Stimulated activated CD4-positive, alpha-beta T cell treated with anti-CD3 and anti-CD28 coated beads, Interleukin-12 subunit alpha, Interleukin-12 subunit beta, amount 100 ng/mL, for 48 hours (primary cell): ENCODE measurements around the gene AGTPBP1.
"Not testable (repeated sequence)": the region's sequence is repeated elsewhere in the genome, so short reads cannot be mapped to it uniquely, and the experiment has no call there.

Source experiments
- DNase-seq, 3 donors: peaks; one replicate each; pipeline ENCODE4 v3.0.0-alpha.2; 2020; ENCODE audit warnings: low read depth in 2 of 3, low spot score in 1 of 3

Gene AGTPBP1

DNA sequence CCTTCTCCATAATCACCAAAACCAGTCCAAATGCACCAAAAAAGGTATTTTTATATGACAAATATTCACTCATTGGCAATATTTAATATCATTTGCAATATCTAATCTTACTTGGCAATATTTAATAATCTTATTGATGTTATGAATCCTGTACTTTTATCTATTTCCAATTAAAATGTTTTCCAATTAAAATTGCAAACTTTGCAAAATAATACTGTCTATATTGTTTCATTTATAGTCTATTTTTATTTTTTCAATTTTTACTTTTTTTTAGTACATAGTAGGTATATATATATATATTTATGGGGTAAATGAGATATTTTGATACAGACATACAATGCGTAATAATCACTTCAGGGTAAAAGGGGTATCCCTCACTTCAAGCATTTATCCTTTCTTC, 109.9 kb downstream of the AGTPBP1 start:
- DNase-seq = no peak

DNA sequence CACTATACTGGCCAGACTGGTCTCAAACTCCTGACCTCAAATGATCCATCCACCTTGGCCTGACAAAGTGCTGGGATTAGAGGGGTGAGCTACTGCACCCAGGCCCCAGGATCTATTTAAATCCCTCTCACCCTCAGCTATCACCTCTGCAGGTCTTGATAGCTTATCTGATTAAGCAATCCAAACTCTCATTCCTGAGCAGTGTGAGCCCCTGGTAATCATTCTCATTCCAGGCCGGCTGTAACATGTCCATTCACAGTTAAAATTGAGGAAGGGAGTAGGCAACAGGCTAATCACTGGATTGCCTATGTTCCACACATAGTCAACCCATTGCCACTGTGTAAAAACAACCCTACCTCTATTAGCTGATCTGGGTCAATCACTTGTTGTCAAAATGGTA, 111.1 kb downstream of the AGTPBP1 start:
- no peak for DNase-seq

DNA sequence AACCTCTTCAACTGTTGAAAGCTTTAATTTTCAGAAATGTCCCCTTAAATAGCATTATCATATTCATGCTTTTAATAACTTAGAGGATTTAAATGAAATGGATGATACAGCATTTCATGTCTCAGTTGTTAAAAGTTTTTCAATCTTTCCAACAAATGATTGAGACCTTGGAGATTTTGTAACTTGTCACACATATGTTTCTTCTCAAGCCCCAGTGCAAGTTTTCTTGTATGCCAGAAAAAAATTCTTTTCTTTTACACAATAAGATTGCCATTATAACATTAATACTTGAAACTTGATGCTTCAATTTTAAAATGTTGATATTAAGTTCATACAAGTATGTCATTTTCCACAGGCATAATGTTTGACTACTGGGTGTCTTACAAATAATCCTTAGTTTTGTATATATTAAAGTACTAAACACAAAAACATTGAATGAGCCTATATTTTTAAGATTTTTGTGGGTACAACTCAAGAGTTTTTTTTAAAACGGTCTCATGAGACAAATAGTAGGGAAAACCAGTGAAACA, 124.5 kb downstream of the AGTPBP1 start:
- DNase-seq = no peak

DNA sequence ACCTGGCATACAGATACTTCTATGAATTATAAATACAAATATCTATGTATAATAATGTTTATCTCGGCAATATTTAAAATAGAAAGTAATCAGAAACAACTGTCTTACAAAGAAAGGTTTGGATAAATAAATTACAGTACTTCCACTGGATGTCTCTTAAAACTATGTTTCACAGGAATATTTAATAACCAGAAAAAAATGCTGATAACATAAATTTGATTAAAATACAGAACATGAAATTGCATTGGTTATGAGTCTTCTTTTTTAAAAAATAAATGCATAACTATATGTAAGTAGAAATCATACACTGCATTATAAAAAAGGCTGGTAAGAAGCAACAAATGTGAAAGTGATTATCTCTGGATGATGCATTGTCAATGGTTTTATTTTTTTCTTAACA, 126.0 kb downstream of the AGTPBP1 start:
- DNase-seq = no peak

GRCh38 chr9:85610074-85610860, 131.5 kb downstream of the AGTPBP1 start:
- peak in 1 of 3 donors; percentile 47 for DNase-seq

DNA sequence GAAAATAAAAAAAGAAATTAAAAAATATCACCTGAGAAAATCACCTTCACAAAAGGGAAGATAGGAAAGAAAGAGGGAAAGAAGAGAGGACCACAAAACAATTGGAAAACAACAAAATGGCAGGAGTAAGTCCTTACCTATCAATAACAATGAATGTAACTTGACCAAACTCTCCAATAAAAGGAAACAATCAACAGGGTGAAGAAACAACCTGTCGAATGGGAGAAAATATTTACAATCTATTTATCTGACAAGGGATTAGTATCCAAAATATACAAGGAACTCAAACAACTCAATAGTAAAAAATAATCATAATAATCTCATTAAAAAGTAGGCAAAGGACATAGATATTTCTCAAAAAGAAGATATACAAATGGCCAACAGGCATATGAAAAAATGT, 135.8 kb downstream of the AGTPBP1 start:
- DNase-seq = no peak

DNA sequence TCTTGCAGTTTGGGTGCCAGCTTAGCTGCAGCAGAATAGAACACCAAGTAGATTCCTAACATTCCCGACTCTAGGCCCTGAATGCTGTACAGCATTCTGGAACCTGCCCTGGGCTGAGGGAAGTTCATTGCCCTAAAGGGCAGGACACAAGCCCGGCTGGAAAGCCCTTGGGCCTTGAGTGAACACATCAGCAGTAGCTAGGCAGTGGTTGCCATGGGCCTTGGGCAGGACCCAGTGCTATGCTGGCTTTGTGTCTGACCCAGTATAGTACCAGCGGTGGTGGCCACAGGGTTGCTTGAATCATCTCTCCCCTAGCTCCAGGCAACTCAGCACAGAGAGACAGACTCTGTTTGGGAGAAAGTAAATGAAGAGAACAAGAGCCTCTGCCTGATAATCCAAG, 137.8 kb downstream of the AGTPBP1 start:
- no peak for DNase-seq

GRCh38 chr9:85602742-85603141, 139.0 kb downstream of the AGTPBP1 start:
- DNase-seq = no peak

GRCh38 chr9:85600675-85601263, 141.0 kb downstream of the AGTPBP1 start:
- no peak for DNase-seq

- no peak for DNase-seq
These were observed 142.1 kb downstream of the AGTPBP1 start for GRCh38 chr9:85599540-85600105.

DNA sequence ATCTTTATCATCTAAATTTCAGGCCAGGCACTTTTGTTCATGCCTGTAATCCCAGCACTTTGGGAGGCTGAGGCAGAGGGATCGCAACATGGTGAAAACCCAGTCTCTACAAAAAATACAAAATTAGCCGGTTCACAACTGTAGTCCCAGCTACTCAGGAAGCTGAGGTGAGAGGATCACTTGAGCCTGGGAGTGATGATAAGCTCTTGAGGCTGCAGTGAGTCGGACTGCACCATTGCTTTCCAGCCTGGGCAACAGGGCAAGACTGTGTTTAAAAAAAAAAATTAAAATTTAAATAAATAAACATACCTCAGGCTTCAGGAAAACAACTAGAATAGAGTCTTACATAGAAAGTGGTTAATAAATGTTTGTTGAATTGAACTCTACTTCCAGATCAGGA, 147.4 kb downstream of the AGTPBP1 start:
- DNase-seq = no peak

DNA sequence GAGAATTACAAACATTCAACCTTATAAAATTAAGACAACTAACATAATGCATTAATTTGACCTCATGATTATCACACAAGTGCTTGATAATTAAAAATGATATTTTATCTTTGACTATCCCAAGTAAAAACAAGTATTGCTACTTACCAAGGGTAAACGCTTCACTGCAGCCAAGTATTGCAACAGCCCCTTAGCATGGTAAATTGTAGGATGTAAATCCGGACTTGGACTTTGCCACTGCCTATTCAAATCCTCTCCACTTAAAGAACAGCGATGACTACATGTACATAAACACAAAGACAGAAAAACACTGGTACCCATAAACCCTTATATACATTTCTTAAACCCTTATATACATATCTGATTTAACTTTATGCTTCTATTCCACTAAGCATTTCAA, 155.1 kb downstream of the AGTPBP1 start:
- no peak for DNase-seq

DNA sequence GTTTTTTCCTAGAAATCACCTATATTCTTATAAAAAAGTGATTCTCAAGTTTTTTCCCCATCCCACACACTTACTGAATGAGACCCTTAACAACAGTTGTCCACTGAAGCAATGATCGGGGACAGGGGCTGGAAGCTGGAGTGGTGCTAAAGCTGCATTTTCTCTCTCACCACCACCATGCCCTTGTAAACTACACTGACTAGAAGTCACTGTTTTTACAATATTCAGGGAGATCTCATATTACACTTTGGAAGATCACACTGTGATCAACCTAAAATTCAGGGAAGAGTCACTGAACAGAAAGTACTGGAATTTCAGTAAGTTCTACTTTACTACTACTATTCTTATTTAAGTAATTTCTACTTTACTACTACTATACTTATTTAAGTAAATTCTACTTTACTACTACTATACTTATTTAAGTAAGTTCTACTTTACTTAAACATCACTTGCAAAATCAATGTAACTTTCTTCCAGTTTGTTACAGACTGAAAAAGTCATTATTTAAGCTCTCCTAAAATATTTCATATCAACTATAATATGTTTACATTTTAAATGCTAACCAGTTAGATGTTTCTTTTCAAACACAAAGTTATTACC, 164.3 kb downstream of the AGTPBP1 start:
- no peak for DNase-seq

- DNase-seq = no peak
These were observed 165.9 kb downstream of the AGTPBP1 start for GRCh38 chr9:85575868-85576267.

- not testable (repeated sequence) for DNase-seq
These were observed 168.2 kb downstream of the AGTPBP1 start for GRCh38 chr9:85573546-85573945.

- not testable (repeated sequence) for DNase-seq
These were observed 168.8 kb downstream of the AGTPBP1 start for GRCh38 chr9:85572917-85573316.

DNA sequence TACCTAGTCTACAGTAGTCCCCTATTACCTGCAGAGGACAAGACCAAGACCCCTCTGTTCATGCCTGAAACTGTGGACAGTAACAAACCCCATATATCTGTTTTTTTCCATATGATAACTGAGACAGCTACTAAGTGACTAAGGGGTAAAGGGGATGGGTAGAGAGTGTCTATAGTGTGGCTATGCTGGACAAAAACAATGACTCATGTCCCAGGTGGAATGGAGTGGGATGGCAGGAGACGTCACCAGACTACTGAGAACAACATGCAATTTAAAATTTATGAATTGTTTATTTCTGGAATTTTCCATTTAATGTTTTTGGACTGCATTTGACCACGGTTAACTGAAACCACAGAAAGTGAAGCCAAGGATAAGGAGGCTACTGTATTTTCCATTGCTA, 171.8 kb downstream of the AGTPBP1 start:
- no peak for DNase-seq

- no peak for DNase-seq
These were observed 182.2 kb downstream of the AGTPBP1 start for GRCh38 chr9:85559526-85559925.

DNA sequence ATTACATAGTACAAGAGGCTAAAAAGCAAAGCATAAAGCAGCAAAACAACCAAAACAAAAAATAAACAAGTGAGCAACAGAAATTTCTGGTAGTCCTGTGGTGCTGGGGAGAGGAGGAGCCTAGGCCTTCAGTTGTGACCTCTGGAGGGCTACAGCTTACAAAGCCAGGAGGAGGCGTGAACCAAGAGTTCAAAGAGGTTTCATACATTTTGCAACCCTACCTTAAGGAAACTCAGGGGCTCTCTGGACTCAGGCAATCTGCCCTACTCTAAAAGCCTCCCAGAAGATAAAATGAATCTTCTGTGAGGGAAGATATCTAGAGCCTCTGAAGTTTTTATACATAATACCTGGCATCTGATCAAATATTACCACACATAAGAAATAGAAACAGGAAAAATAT, 187.4 kb downstream of the AGTPBP1 start:
- DNase-seq = no peak

GRCh38 chr9:85553475-85553874, 188.3 kb downstream of the AGTPBP1 start:
- no peak for DNase-seq

GRCh38 chr9:85547599-85547998, 194.2 kb downstream of the AGTPBP1 start:
- no peak for DNase-seq

GRCh38 chr9:85543196-85543595, 198.6 kb downstream of the AGTPBP1 start:
- DNase-seq = no peak
